Islet of Langerhans (tissue), 1 donor: ENCODE measurements around the gene RCOR1.
A peak's percentile ranks its signal among the peaks of the same experiment; 100 is the strongest.
"Not testable (repeated sequence)": the region's sequence is repeated elsewhere in the genome, so short reads cannot be mapped to it uniquely, and the experiment has no call there.

Source experiments
- FAIRE-seq: peaks from one replicate; lab custom pipeline; 2011; peaks lifted over from hg19 to GRCh38; lab: Jason Lieb, UNC

The RCOR1 gene

DNA sequence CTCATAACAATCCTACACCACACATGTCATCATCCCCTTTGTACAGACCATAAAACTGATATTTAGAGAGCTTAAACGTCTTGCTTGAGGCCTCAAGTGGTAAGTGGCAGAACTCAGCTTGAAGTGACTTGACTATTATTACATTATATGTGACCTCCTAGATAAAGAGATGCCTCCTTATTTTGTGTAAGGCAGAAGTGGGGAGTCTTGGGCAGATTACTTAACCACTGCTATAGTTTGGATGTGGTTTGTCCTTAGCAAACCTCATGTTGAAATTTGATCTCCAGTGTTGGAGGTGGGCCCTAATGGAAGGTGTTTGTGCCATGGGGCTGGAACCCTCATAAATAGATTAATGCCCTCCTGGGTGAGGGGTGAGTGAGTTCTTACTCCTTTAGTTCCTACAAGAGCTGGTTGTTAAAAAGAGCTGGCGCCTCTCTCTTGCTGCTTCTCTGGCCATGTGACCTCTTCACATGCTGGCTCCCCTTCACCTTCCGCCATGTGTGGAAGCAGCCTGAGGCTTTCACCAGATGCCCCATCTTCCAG is 37.4 kb downstream of the RCOR1 start:
- FAIRE-seq = no peak

DNA sequence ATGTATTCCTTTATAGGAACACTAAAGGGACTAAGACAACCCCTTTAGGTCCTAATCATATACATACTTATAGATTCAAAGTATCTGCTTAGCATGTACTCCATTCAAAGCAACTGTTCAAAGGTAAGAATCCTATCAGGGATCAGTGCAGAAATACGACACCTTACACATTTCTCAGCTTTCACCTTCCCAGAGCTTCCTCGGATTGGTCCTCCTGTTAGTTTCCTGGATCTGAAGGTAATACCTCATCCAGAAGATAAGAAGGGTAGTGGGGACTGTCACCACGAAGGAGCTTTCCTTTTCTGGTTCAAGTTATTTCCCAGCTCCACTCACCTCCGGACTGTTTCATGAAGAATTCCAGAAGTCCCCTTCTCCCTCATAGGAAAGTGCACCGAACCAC is 38.0 kb downstream of the RCOR1 start:
- no peak for FAIRE-seq

- FAIRE-seq = no peak
Measured at GRCh38 chr14:102630881-102631280, 38.4 kb downstream of the RCOR1 start.

DNA sequence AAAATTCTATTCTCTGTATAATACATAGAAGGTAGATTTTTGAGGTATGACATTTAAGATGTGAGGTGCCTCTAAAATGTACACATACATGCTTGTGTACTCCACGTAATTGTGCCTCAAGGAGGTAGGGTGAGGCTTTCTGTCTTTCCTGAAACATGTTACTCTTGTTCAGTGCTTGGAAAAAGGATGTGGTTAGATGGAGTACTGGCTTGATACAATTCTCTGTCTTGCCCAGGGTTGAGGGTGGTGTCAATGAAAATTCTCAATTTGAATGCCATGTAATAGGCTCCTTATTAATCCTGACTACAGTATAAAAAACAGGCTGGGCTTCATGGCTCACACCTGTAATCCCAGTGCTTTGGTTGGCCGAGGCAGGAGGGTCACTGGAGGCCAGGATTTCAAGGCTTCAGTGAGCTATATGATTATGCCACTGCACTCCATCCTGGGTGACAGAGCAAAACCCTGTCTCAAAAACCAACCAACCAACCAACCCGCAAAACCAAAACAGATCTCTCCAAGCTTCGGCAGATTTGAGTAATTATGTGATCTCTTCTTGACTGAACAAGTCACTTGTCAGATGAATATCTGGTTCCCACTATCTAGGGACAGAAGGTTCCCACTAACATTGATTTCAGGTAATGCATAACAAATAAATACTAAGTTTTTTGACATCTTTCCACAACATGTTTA is 41.6 kb downstream of the RCOR1 start:
- no peak for FAIRE-seq

DNA sequence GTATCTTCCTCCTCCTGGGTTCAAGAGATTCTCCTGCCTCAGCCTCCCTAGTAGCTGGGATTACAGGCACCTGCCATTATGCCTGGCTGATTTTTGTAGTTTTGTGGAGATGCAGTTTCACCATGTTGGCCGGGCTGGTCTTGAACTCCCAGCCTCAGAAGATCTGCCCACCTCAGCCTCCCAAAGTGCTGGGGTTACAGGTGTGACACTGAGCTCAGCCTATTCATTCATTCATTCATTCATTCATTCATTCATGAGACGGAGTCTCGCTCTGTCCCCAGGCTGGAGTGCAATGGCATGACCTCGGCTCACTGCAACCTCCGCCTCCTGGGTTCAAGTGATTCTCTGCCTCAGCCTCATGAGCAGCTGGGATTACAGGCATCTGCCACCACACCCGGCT is 47.2 kb downstream of the RCOR1 start:
- not testable (repeated sequence) for FAIRE-seq

DNA sequence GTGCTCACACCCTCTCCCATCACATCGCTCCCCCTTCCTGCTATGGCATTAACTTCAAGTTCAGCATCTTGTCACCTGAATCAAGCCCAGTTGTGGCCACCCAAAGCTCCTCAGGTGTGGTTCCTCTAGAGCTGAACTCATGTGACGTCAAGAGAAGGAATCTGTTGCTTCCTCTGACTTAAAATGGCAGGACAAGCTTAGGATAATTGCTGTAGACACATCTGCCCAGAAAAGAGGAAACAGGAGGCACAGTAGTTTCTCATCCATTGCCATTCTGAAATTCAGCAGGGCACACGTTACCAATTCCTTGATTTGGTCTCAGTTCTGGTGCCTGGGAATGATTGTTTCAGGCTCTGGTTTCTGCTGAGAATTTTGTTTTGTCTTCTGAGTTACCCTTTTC is 52.1 kb downstream of the RCOR1 start:
- no peak for FAIRE-seq

DNA sequence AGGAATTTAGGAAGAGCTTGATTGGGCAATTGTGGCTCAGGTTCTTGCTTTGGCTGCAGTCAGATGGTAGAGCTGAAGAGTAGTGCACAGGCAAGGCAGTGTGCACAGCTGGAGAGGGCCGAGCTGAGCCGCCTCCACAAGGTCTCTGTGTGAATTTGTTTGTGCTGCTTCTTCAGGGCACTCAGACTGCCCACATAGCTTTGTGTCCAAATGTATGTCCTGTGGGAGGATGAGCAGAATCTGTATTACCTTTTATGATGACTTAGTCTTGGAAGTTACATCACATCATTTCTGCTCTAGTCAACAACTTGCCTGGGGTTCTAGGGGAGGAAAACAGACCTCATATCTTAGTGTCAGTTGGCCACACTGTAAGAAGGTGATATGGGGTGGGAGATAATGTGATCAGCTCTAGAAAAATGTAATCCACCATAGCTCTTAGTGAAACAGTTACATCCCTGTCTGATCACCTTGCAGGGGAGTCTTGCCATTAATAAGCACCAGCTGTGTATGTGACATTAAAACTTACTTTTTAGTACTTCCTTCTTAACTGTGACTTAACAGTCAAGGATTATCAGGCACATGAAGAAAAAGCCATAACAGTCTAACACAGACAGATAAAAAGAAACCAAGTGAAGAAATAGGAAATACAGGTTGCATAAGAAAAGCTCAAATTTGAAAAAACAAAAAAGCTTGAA is 53.4 kb downstream of the RCOR1 start:
- no peak for FAIRE-seq

- FAIRE-seq = no peak
Measured at GRCh38 chr14:102646615-102647014, 54.2 kb downstream of the RCOR1 start.

DNA sequence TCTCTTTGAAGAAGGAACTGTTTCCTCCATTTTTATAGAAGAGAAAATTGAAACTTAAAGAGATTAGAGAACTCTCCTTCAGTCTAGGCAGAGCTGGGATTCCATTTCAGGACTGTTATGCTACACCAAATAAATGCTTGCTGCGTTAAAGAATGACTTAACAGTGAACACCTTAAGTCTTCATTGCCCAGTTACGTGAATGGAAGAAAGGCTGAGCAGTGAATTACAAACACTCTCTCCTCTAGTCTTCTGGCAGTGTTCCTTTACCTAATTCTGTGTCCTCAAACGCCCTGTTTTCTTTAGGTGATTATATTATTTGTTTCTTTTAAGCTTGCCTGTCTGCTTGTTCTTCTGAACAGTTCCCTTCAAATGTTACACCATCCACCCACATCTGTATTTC is 59.7 kb downstream of the RCOR1 start:
- no peak for FAIRE-seq

DNA sequence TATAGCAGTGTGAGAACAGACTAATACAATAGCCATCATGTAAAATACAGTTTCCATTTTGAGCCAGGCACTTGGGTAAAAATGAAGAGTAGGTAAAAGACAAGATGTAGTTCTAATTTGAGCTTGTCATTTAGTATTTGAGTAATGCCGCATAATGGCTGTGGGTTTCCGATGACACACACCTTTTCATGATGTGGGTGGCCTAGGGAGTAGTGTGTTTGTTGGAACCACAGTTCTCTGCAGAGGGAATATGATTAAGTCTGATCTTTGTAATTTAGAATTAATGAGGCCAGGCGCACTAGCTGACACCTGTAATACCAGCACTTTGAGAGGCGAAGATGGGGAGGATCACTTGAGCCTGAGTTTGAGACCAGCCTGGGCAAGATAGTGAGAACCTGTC is 61.8 kb downstream of the RCOR1 start:
- peak; percentile 65 for FAIRE-seq

GRCh38 chr14:102655137-102655536 is 62.7 kb downstream of the RCOR1 start:
- FAIRE-seq = no peak

DNA sequence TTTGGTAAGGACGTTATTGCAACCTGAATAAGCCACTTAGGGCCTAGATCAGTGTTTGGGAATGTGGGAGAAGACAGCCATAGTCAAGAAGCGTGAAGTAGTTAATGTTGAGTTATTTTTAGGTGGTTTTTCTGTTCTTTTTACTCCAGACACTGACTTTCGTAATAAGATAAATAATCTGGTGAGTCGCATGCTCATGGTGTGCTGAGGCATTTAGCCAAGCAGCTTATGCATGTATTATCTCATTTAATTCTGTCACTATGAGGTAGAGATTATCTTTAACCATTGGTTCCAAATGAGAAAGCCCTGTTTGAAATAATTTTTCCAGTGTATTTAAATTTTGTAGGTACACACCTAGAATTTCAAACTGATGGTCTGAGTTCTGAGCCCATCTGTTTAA is 67.3 kb downstream of the RCOR1 start:
- no peak for FAIRE-seq

- FAIRE-seq = no peak
Measured at GRCh38 chr14:102661614-102662013, 69.2 kb downstream of the RCOR1 start.

DNA sequence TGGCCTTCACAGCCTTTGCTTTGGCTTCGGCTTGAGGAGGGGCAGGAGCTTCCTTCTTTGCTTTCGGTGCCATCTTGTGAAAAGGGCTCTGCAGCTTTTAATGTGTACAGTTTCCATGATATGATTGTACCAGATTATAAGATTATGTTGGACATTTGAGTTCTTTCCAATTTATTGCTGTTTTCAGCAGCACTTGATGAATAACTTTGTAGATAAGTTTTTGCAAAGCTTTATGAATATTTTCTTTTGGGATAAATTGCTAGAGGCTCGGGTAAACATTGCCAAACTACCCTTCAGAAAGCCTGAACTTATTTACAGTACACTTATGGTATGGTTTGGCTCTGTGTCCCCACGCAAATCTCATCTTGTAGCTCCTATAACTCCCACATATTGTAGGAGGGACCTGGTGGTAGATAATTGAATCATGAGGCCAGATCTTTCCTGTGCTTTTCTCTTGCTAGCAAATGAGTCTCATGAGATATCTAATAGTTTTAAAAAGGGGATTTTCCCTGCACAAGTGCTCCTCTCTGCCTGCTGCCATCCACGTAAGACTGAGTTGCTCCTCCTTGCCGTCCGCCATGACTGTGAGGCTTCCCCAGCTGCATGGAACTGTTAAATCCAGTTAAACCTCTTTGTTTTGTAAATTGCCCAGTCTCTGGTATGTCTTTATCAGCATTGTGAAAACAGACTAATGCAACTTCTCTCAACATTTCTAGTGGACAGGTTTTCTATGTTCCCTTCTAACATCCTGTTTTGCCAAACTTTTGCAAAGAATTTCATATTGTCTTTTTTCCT is 70.4 kb downstream of the RCOR1 start:
- FAIRE-seq = no peak

DNA sequence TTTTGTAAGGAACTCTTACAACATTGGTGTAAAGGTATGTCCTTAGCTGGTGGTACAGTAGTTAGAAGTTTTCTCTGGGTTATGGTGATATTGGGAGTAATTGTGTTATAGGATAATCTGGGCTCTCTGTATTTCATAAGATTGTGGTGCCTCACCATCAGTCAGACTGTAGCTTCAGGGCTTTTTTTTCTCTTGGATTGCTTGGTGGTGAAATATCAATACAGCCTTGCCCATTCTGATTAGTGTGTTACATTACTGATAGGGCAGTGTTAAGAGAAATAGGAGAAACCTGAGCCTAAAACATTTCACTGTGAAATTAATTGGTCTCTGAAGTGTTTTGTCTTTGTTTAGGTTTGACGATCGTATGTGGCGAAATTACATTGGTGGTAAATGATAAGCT is 71.0 kb downstream of the RCOR1 start:
- FAIRE-seq = no peak

GRCh38 chr14:102665621-102666020 is 73.2 kb downstream of the RCOR1 start:
- FAIRE-seq = no peak

- FAIRE-seq = no peak
Measured at GRCh38 chr14:102666635-102667034, 74.2 kb downstream of the RCOR1 start.

- no peak for FAIRE-seq
Measured at GRCh38 chr14:102667703-102668102, 75.3 kb downstream of the RCOR1 start.

DNA sequence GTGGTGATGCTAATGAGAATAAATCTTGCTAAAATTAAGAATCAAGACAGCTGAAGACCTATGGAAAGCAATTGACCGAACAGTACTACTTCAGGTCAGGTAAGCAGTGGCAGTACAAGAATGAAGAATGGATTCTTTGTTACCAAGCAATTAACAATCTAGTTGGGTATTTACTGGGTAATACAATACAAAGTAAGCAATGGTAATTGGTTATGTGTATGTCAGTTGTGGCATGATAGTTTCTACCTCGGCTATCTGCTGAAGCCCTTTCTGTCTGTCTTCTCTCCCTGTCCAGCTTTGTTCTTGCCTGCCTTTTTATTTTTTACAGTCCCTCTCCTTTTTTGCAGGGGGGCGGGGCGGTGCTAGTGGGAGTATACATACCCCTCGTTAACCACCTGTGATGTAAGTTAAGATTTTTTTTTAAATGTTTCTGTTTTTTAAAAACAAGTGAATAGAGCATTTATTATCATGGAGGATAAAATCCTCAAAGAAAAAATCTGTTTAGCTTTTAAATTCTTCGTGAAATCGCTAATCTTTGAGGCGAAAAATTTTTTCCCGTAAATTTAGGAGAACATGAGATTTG is 75.9 kb downstream of the RCOR1 start:
- no peak for FAIRE-seq

DNA sequence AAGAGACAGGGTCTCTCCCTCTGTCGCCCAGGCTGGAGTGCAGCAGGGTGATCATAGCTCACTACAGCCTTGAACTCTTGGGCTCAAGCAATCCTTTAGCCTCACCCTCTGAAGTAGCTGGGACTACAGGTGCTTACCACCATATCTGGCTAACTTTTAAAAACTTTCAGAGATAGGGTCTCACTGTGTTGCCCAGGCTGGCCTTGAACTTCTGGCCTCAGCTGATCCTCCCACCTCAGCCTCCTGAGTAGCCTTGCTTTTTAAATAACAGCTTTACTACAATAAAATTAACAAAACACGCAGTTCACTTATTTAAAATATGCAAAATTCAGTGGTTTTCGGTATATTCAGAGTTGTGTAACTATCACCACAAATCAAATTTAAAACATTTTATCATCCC is 79.0 kb downstream of the RCOR1 start:
- FAIRE-seq = no peak

DNA sequence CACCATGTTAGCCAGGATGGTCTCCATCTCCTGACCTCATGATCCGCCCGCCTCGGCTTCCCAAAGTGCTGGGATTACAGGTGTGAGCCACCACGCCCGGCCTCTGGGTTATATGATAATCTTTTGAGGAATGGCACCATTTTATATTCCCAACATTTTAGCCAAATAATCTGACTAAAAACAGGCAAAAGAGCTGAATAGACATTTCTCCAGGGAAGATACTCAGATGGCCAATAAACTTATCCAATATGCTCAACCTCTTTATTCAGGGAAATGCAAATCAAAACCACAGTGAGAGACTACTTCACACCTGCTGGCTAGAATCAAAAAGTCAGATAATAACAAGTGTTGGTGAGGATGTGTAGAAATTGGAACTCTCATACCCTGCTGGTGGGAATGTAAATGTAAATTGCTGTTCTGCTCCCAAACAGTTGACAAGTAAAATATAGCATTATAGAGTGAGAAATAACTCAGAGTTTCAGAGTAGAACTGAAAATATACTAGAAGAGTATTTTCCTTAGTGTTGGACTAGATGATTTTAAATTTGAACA is 80.0 kb downstream of the RCOR1 start:
- no peak for FAIRE-seq

DNA sequence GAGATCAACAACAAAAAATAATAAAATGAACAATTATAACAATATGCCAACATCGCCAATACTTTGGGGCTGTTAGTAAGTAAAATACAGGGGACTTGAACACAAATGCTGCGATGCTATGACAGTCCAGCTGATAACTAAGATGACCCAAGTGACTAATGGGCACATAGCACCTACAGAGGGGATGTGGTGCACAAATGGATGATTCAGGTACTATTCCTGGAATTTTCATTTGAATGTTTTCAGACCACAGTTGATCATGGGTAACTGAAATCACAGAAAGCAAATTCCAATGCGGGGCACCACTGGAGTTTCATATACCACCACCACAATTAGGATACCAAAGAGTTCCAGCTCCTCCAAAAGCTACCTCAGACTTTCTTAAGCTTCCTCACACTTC is 82.9 kb downstream of the RCOR1 start:
- no peak for FAIRE-seq
